ENCODE measurements around the gene HES7.
A peak's percentile ranks its signal among the peaks of the same experiment; 100 is the strongest.

The HES7 gene

GRCh38 chr17:8156246-8156992 lies 32.5 kb upstream of the HES7 start:
- TF ChIP-seq, protein P1, sequence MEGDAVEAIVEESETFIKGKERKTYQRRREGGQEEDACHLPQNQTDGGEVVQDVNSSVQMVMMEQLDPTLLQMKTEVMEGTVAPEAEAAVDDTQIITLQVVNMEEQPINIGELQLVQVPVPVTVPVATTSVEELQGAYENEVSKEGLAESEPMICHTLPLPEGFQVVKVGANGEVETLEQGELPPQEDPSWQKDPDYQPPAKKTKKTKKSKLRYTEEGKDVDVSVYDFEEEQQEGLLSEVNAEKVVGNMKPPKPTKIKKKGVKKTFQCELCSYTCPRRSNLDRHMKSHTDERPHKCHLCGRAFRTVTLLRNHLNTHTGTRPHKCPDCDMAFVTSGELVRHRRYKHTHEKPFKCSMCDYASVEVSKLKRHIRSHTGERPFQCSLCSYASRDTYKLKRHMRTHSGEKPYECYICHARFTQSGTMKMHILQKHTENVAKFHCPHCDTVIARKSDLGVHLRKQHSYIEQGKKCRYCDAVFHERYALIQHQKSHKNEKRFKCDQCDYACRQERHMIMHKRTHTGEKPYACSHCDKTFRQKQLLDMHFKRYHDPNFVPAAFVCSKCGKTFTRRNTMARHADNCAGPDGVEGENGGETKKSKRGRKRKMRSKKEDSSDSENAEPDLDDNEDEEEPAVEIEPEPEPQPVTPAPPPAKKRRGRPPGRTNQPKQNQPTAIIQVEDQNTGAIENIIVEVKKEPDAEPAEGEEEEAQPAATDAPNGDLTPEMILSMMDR (IDR thresholded peaks at IDR 0.05; ENCODE audit: insufficient read depth, low read length, poor library complexity, severe bottlenecking): no peak
- Histone ChIP-seq H3K36me3 (ENCODE audit: control insufficient read depth, insufficient read depth, low read length) (peaks cover 5% of the 10 kb centered on the region), H3K27me3 (replicated peaks; ENCODE audit: control insufficient read depth, insufficient read depth, low read length) (no peaks in the 10 kb centered on the region), H3K4me3 (replicated peaks; ENCODE audit: low read depth, low read length) (peak overlapping the region; percentile 62)
- peak; percentile 100 for DNase-seq (ENCODE audit: extremely low read depth, insufficient read length)

GRCh38 chr17:8155996-8156245 lies 32.0 kb upstream of the HES7 start:
- DNase-seq (ENCODE audit: extremely low read depth, insufficient read length): no peak
- TF ChIP-seq, protein P1 (IDR thresholded peaks at IDR 0.05; ENCODE audit: insufficient read depth, low read length, poor library complexity, severe bottlenecking): no peak

GRCh38 chr17:8155231-8155995 lies 31.5 kb upstream of the HES7 start:
- no peak for DNase-seq (ENCODE audit: extremely low read depth, insufficient read length)
- Histone ChIP-seq H3K4me3 (replicated peaks; ENCODE audit: low read depth, low read length) (peak overlapping the region; percentile 62), H3K27me3 (replicated peaks; ENCODE audit: control insufficient read depth, insufficient read depth, low read length) (no peaks in the 10 kb centered on the region), H3K36me3 (ENCODE audit: control insufficient read depth, insufficient read depth, low read length) (peaks cover 2% of the 10 kb centered on the region; the same call in 1 of the 2 replicates)
- TF ChIP-seq, protein P1 (IDR thresholded peaks at IDR 0.05; ENCODE audit: insufficient read depth, low read length, poor library complexity, severe bottlenecking): no peak

More at GRCh38 chr17:8155996-8156245, 32.0 kb upstream of the HES7 start:
- Histone ChIP-seq H3K27me3 (replicated peaks; ENCODE audit: control insufficient read depth, insufficient read depth, low read length) (no peaks in the 10 kb centered on the region), H3K36me3 (ENCODE audit: control insufficient read depth, insufficient read depth, low read length) (peaks cover 4% of the 10 kb centered on the region), H3K4me3 (replicated peaks; ENCODE audit: low read depth, low read length) (peak overlapping the region; percentile 62)

GRCh38 chr17:8154608-8155155 lies 30.8 kb upstream of the HES7 start:
- H3K4me3 ChIP-seq (replicated peaks; ENCODE audit: low read depth, low read length): peak overlapping the region; percentile 31; the same call in 1 of the 2 replicates
- DNase-seq (ENCODE audit: extremely low read depth, insufficient read length): no peak
- TF ChIP-seq, protein P1 (IDR thresholded peaks at IDR 0.05; ENCODE audit: insufficient read depth, low read length, poor library complexity, severe bottlenecking): no peak
- H3K27me3 ChIP-seq (replicated peaks; ENCODE audit: control insufficient read depth, insufficient read depth, low read length): no peaks in the 10 kb centered on the region
- H3K36me3 ChIP-seq (ENCODE audit: control insufficient read depth, insufficient read depth, low read length): peaks cover 5% of the 10 kb centered on the region

DNA sequence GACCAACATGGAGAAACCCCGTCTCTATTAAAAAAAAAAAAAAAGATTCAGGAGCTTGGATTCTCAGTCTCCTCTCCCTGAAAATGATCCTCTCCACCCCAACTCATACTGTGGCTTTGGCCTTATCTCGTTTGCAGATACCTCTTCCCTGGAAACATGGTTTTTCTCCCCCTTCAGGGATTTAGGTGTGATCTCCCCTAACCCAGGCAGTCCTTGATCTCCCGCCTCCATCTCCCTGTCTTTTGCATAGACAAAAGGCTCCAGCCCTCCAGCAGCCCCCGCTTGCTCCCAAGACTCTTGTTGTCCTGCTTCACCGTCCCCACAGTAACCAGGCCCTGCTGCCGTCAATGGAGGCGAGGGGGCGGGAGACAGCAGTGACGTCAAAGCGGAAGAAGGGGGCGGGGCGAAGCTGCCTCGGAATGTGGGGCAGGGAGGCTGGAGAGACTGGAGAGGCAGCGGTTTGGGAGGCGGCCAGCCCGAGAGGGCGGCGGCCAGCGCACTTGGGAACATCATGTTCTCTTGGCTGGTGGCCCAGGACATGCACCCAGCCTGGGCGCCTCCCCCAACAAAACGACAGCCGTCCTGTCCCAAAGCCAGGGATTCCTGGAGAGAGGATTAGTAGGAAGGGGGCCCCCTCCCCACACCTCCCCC lies 30.2 kb upstream of the HES7 start:
- Histone ChIP-seq H3K4me3 (replicated peaks; ENCODE audit: low read depth, low read length) (peak overlapping the region; percentile 31), H3K36me3 (ENCODE audit: control insufficient read depth, insufficient read depth, low read length) (peaks cover 8% of the 10 kb centered on the region), H3K27me3 (replicated peaks; ENCODE audit: control insufficient read depth, insufficient read depth, low read length) (no peaks in the 10 kb centered on the region)
- TF ChIP-seq, protein P1 (IDR thresholded peaks at IDR 0.05; ENCODE audit: insufficient read depth, low read length, poor library complexity, severe bottlenecking): no peak
- peak; percentile 79 for DNase-seq (ENCODE audit: extremely low read depth, insufficient read length)
